GM11168 (cell line): ENCODE results near the gene ZNRF4.
"Not testable (repeated sequence)": the region's sequence is repeated elsewhere in the genome, so short reads cannot be mapped to it uniquely, and the experiment has no call there.

ENCODE experiments used
- in situ Hi-C: fragments of 300-500 bp; cut with MboI; formaldehyde crosslinking; loops from one replicate; pipeline ENCODE4 v1.12.0; 2022; ENCODE audit warnings: low sequenced_read_pairs; ENCODE audit not compliant: unreplicated experiment

The ZNRF4 gene

GRCh38 chr19:5470264-5470671, 15.1 kb downstream of the ZNRF4 start:
- in situ Hi-C loops = no loop called here

- in situ Hi-C loops = no loop called here
Measured at GRCh38 chr19:5472286-5472685, 17.1 kb downstream of the ZNRF4 start.

DNA sequence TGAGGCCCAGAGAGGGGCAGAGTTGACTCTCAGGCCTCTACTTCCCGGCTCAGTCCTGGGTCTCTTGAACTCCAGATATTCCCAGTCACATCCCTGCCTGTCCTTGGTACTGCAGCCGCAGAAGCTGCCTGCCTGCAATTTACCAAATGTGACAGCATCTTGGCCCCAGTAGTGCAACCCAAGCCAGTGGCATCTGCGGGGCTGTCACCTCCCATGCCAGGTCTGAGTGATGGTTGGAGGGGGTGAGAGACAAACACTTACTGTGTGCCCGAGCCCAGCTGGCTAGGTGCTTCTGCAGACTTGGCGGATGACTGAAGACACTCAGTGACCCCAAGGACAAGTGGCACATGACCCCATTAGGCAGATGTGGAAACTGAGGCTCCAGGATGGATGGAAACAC, 18.4 kb downstream of the ZNRF4 start:
- in situ Hi-C loops = no loop called here

DNA sequence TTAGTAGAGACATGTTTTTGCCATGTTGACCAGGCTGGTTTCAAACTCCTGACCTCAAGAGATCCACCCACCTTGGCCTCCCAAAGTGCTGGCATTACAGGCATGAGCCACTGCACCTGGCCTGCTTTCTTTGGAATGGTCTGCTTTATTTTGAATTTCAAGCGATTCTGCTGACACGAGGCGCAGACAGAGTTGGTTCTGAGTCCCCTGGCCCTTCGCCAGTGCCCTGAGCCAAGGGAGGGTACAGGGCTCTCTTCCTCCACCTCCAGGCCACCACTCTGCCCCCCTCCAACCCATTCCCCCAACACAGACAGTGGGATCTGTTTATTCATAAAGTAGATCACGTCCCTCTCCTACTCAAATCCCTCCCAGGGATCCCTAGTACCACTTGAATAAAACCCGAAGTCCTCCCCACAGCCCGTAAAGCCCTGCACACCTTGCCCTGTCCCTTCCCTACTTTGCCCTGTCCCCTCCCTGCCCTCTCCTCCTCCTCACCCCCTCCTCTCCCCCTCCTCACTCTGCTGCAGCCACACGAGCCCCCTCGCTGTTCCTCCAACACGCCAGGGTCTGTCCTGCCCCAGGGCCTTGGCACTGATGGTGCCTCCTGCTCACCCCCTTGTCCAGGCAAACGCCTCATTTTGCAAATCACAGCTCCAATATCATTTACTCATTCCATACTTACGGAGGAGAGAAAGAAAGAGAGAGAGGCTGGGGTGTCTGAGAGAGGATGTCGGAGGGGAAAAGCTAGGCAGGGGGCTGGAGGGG, 22.4 kb downstream of the ZNRF4 start:
- in situ Hi-C loops = no loop called here

DNA sequence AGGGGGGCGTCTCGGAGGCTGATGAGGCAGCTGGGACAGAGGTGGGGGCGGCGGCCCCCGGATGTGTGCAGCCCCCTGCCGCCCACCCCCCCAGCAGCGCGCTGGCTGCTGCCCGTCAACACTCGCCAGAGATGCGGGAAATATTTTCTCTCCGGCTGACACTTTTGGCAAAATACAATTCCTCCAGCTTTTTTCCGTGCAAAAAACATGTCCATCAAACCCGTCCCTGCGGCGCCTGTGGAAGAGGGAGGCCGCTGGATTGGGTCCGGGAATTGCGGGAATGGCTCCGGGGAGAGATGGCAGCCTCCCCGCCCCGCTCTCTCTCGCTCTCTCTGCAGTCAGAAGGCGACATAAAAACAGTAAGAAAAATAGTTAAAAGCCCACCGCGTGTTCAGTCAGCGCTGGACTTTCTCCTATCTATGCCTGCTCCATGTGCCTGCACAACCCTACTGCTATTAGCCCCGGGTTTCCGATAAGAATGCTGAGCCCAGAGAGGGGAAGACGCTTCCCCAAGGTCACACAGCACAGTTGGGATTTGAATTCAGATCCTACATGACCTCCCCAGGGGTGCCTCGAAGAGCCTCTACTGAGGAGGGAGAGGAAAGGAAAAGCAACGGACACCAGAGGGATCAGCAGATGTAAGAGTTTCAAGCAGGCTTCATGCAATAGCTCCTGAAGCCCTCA, 23.2 kb downstream of the ZNRF4 start:
- in situ Hi-C loops = no loop called here

- in situ Hi-C loops = no loop called here
Measured at GRCh38 chr19:5478925-5479588, 23.8 kb downstream of the ZNRF4 start.

DNA sequence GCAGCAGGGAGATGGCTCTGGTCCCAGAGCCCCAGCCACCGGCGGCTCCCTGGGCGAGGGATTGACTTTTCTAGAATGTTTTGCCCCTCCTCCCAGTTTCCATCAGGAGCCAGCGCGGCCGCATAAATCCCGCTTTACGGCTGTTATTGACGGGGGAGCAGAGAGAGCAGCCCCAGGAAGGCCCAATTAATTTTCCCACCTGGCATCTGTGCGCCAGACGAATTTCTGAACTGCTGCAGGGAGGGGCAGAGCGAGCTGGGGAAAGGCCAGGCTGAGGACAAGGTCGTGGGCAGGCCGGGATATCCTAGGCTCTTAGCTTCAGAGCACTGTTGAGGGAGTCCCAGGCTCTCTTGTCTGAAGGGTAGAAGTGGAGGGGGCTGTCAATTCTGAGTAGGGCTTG, 24.7 kb downstream of the ZNRF4 start:
- in situ Hi-C loops = no loop called here

DNA sequence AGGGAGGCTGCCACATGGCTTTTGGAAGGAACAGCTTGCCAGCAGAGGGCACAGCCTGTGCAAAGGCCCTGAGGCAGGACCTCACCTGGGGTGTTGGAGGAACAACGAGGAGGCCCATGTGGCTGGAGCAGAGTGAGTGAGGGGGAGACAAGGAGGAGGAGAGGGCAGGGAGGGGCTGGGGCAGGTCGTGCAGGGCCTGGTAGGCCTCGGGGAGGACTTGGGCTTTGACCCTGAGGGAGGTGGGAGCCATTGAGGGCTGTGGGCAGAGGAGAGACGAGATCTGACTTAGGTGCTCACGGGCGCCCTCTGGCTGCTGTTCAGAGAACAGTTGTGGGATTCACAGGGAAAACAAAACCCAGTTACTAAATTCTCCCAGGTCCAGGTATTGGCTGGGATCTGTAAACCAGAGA, 25.2 kb downstream of the ZNRF4 start:
- in situ Hi-C loops = no loop called here

GRCh38 chr19:5481957-5482356, 26.7 kb downstream of the ZNRF4 start:
- in situ Hi-C loops = no loop called here

DNA sequence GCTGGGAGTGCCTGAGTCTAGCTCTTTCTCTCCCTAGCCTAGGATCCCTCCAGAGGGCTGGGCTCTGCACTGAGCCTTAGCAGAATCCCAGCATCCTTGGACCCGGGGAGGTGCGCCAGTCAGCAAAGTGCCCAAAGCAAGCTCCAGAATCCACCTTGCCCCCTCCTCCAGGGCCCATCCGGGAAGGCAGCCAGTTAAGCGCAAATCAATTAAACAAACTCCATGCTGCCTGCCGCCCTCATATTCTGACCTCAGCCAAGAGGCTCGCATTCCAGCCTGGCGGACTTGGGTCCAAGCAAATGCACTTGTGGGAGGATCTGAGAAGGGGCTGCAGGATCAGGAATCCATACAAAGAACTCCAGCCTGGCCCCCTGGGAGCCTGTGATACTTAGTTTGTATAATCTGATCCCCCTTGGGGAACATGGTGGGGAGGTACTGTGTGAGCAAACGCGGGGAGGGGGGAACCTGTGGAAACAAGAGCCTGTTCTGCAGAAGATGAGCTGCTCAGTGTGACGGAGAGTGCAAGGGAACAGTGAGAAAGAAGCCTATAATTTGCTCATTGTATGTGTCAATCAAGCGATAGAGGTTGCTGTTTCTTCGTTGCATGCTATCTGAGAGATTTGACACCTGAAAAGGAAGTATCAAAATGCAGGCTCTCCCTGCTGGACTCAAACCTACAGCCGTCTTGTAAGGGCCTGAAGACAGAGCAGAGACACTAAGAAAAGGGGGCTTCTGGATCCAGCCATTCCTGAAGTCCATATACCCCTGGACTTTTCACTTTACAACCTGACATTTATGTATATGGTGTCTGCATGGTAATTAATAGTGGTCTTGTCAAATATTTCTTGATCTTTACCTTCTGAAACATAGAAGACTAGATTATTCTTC, 29.4 kb downstream of the ZNRF4 start:
- in situ Hi-C loops = no loop called here

GRCh38 chr19:5485286-5485636, 30.0 kb downstream of the ZNRF4 start:
- in situ Hi-C loops = no loop called here

GRCh38 chr19:5485658-5486057, 30.4 kb downstream of the ZNRF4 start:
- in situ Hi-C loops = not testable (repeated sequence)

GRCh38 chr19:5487222-5487621, 32.0 kb downstream of the ZNRF4 start:
- in situ Hi-C loops = no loop called here

DNA sequence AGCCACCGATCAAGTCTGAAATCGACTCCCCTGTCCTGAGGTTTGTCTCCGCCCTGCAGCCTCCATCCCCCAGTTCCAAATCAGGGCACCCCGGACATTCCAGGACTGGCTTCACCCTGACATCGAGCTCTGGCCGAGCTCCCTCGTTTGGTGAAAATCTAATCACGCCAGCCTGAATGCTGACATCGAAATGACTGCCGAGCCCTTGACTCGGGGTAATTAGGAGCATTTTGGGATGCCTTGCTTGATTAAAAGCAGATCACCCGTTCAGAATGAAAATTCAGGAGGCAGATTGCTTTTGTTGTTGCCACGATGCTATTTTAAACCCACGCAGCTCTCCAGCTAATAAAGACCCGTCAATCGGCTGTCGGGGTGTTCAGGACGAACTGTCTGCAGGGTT, 34.3 kb downstream of the ZNRF4 start:
- in situ Hi-C loops = no loop called here

- in situ Hi-C loops = no loop called here
Measured at GRCh38 chr19:5491565-5491964, 36.3 kb downstream of the ZNRF4 start.

DNA sequence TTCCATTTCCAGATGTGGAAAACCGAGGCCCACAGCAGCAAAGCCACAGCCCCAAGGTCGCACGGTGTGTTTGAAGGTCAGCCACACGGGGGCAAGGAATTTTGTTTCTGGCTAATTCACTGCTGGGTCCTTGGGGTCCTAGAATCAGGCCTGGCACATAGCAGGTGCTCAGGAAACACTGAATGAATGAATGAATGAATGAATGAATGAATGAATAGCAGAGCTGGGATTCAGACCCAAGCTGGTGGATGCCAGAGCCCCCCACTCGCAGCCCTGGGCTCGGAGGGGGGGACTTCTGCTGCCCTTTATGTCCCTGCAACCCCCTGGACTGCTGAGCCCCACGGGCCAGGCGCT, 37.0 kb downstream of the ZNRF4 start:
- in situ Hi-C loops = no loop called here

DNA sequence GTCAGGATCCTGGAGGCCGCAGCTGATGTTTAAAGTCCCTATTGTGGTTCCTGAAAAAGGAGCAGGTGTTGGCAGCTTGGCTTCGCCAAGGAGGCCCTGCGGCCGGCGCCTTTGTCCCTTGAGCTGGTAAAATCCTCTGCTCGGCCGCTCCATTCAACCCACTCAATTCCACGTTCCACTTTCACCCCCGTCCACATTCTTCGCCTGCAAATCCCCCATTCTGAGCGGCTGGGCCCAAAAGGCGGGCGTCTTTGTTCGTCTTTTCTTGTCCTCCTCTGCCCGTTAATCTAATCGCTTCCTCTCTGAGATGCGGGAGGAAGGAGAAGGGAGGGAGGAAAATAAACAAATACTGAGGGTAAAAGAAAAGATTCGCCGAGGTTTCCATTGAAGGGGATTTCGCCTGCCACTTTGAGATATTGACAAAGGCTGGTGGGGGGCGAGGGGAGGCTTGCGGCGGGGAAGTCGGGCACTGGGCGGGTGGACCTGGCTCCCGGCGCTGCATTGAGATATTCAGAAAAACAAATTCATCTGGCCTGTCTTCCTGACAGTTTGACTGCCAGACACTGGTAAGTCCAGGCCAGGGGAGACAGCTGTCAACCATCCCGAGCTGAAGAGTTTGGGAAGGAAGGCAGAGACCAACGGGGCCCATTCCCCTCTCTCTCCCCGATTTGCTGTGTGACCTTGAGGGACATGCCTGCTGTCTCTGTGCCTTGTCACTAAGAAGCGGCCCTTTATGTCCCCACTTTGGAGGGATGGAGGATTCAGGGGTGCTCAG, 37.6 kb downstream of the ZNRF4 start:
- in situ Hi-C loops = no loop called here

DNA sequence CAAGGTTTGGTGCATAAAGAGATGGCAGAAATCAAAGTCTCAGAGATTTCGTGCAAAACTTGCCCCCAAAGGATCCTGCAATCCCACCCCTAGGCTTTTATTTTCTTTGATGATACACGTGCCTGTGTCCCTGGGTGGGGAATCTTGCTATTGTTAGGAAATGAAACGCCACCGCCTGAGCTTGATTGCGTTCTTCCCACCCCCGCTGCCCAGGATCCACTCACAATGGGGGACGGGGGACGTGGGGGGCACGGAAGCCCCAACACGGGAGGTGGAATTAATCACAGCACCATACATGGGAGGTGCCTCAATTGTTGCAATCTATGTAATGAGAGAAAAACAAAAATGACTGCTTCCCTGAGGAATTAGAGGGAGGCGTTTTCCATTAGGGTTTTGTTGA, 39.6 kb downstream of the ZNRF4 start:
- in situ Hi-C loops = no loop called here

DNA sequence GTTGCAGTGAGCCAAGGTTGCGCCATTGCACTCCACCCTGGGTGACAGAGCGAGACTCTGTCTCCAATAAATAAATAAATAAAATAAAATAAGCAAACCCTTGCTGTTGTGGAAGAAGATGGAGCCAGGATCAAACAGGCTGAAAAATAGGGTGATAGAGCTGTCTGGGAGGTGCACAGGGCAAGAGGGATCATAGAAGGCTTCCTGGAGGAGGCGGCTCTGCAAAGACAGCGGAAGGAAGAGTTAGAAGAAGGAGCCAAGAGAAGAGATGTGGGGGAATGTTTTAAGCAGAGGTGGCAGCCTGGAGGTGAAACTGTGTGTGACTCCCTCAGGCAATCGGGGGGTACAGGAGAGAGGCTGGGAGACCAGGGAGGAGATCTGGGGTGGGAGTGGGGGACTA, 40.6 kb downstream of the ZNRF4 start:
- in situ Hi-C loops = no loop called here

GRCh38 chr19:5497297-5497696, 42.1 kb downstream of the ZNRF4 start:
- in situ Hi-C loops = no loop called here
